Prostate gland (tissue), 2 donors: Measurements from ENCODE around the gene PCDHA10. TPM values are rescaled to one million over a fixed set of nuclear protein-coding genes. Genes with fewer than 3 reads are reported as not detected.
"Not testable (repeated sequence)": the region's sequence is repeated elsewhere in the genome, so short reads cannot be mapped to it uniquely, and the experiment has no call there.

Source experiments
- DNase-seq: peaks from one replicate; pipeline ENCODE4 v3.0.0-alpha.2; 2019; ENCODE audit warnings: low spot score
- H3K27ac ChIP-seq, 2 donors: fragments of 200-600 bp; sonication (generic); 2 replicates each; pipeline ENCODE4 v1.5.1; 2017 to 2019
- H3K27me3 ChIP-seq: fragments of 200-600 bp; sonication (generic); replicated peaks from 2 replicates; pipeline ENCODE4 v1.5.1; 2019; ENCODE audit not compliant: insufficient read depth
- H3K36me3 ChIP-seq, 2 donors: fragments of 200-600 bp; sonication (generic); 1 replicate in 1 of 2; 2 replicates in 1 of 2; pipeline versions ENCODE4 v1.5.1 to v1.8.1; 2017 to 2019
- H3K4me1 ChIP-seq: fragments of 200-600 bp; sonication (generic); replicated peaks from 2 replicates; pipeline ENCODE4 v1.5.1; 2019
- H3K4me3 ChIP-seq, 2 donors: fragments of 200-600 bp; sonication (generic); 2 replicates each; pipeline ENCODE4 v1.5.1; 2017 to 2019
- H3K9me3 ChIP-seq: fragments of 200-600 bp; sonication (generic); 2 replicates; pipeline ENCODE4 v1.5.1; 2017
- POLR2A ChIP-seq: fragments of 450-650 bp; IDR thresholded peaks from one replicate; pipeline ENCODE4 v1.6.1; 2016; ENCODE audit warnings: antibody characterized with exemption, mild to moderate bottlenecking
- POLR2AphosphoS5 ChIP-seq: sonication (generic); formaldehyde crosslinking; IDR thresholded peaks from one replicate; pipeline ENCODE4 v1.6.1; 2017; ENCODE audit warnings: antibody characterized with exemption
- WGBS: methylation state at CpG from one replicate; pipeline ENCODE4 v1.1.5; 2018; 5-methylcytosine and 5-hydroxymethylcytosine counted together
- intact Hi-C: fragments of 100-400 bp; cut with DNase I; formaldehyde crosslinking; loops from one replicate; pipeline ENCODE4 v1.14.2; 2022
- total RNA-seq, 2 donors: library from RNA; depleted of rRNA; stranded (reverse); fragments of >200 nt; gene quantifications; one replicate each; pipeline ENCODE4 v1.1.0, GENCODE V29; 2016
- TF ChIP-seq, protein P1 (sequence below), 4 experiments: fragments of 200-600 bp in 2 of 4; fragments of 450-650 bp in 2 of 4; sonication (generic) in 2 of 4; IDR thresholded peaks; 1 replicate in 3 of 4; 2 replicates in 1 of 4; pipeline ENCODE4 v1.5.1; 2016 to 2019; ENCODE audit warnings: antibody characterized with exemption in 4 of 4, mild to moderate bottlenecking in 2 of 4, moderate library complexity in 2 of 4

PCDHA10 gene, protein sequence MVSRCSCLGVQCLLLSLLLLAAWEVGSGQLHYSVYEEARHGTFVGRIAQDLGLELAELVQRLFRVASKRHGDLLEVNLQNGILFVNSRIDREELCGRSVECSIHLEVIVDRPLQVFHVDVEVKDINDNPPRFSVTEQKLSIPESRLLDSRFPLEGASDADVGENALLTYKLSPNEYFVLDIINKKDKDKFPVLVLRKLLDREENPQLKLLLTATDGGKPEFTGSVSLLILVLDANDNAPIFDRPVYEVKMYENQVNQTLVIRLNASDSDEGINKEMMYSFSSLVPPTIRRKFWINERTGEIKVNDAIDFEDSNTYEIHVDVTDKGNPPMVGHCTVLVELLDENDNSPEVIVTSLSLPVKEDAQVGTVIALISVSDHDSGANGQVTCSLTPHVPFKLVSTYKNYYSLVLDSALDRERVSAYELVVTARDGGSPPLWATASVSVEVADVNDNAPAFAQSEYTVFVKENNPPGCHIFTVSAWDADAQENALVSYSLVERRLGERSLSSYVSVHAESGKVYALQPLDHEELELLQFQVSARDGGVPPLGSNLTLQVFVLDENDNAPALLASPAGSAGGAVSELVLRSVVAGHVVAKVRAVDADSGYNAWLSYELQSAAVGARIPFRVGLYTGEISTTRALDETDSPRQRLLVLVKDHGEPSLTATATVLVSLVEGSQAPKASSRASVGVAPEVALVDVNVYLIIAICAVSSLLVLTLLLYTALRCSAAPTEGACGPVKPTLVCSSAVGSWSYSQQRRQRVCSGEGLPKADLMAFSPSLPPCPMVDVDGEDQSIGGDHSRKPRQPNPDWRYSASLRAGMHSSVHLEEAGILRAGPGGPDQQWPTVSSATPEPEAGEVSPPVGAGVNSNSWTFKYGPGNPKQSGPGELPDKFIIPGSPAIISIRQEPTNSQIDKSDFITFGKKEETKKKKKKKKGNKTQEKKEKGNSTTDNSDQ
- total RNA-seq: 1 to 10 TPM; 1.0 to 2.2 TPM

DNA sequence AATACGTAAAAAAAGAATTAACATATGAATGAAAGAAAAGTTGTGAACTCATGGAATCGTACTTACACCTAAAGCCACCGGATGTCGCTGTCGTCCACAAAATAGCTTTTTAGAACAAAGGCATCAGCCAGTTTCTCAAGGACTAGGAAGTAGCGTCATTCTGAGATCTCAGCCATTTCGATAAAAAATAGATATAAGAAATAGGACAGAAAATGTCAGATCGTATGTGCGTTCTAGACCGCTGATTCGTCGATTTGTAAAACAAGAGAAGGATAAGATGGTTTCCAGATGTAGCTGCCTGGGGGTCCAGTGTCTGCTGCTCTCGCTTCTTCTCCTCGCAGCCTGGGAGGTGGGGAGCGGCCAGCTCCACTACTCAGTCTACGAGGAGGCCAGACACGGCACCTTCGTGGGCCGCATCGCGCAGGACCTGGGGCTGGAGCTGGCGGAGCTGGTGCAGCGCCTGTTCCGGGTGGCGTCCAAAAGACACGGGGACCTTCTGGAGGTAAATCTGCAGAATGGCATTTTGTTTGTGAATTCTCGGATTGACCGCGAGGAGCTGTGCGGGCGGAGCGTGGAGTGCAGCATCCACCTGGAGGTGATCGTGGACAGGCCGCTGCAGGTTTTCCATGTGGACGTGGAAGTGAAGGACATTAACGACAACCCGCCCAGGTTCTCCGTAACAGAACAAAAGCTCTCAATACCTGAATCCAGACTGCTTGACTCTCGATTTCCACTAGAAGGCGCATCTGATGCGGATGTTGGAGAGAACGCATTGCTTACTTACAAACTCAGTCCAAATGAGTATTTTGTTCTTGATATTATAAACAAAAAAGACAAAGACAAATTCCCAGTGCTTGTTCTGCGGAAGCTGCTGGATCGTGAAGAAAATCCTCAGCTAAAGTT lies at the start of gene PCDHA10:
PCDHA10 (plus strand) TSS at position 126 of the 903 bp plus-strand sequence; CDS start at position 278, 152 bp downstream.
- TF ChIP-seq, protein P1, sequence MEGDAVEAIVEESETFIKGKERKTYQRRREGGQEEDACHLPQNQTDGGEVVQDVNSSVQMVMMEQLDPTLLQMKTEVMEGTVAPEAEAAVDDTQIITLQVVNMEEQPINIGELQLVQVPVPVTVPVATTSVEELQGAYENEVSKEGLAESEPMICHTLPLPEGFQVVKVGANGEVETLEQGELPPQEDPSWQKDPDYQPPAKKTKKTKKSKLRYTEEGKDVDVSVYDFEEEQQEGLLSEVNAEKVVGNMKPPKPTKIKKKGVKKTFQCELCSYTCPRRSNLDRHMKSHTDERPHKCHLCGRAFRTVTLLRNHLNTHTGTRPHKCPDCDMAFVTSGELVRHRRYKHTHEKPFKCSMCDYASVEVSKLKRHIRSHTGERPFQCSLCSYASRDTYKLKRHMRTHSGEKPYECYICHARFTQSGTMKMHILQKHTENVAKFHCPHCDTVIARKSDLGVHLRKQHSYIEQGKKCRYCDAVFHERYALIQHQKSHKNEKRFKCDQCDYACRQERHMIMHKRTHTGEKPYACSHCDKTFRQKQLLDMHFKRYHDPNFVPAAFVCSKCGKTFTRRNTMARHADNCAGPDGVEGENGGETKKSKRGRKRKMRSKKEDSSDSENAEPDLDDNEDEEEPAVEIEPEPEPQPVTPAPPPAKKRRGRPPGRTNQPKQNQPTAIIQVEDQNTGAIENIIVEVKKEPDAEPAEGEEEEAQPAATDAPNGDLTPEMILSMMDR (IDR thresholded peaks at IDR 0.05): peak in 1 of 4 experiments; percentile 29
- no peak for TF ChIP-seq POLR2A
- Histone ChIP-seq H3K4me3 (no peak within 1 kb of the TSS), H3K4me1 (no peaks in the 10 kb centered on the region), H3K9me3 (no peaks in the 10 kb centered on the region), H3K27me3 (no peaks in the 10 kb centered on the region), H3K27ac (no peak within 1 kb of the TSS), H3K36me3 (no peaks in the 10 kb centered on the region)
- intact Hi-C loops: loop anchor here (10.0 kb wide), 1 partner anchor 189 kb away; no protein-coding TSS in a partner anchor
- no peak for DNase-seq
- 19% methylated on average over 44 of the region's 44 CpGs for WGBS

DNA sequence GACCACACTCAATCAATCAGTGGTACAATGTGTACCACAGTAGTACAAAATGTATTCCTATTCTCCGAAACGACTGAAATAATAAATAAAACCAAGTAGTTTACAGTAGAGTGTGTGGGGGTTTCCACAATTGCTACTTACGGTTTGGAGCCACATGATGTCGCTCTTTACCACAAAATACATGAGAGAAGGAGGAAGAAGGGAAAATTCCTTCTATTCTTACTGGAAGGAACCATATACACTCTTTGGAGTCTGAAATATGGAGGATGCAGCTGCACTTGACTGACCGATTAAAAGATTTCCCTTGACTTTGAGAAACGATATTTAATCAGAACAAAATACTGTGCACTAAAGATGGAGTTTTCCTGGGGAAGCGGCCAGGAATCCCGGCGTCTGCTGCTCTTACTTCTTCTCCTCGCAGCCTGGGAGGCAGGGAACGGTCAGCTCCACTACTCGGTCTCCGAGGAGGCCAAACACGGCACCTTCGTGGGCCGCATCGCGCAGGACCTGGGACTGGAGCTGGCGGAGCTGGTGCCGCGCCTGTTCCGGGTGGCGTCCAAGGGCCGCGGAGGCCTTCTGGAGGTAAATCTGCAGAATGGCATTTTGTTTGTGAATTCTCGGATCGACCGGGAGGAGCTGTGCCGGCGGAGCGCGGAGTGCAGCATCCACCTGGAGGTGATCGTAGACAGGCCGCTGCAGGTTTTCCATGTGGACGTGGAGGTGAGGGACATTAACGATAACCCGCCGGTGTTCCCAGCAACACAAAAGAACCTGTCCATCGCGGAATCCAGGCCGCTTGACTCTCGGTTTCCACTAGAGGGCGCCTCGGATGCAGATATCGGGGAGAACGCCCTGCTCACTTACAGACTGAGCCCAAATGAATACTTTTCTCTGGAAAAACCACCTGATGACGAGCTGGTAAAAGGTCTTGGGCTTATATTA lies 48.6 kb upstream of the PCDHA10 start, which contains the start of gene PCDHA4:
PCDHA4 (plus strand) TSS at position 235 of the 942 bp plus-strand sequence.
- no peak for DNase-seq
- H3K36me3 ChIP-seq: no peaks in the 10 kb centered on the region
- no peak within 1 kb of the TSS for H3K27ac ChIP-seq
- no peaks in the 10 kb centered on the region for H3K27me3 ChIP-seq
- TF ChIP-seq, protein P1 (IDR thresholded peaks at IDR 0.05): peak in 1 of 4 experiments; percentile 31
- TF ChIP-seq POLR2AphosphoS5 (no peak), POLR2A (no peak)
- no peaks in the 10 kb centered on the region for H3K9me3 ChIP-seq
- intact Hi-C loops: no loop called here
- peak within 1 kb of the TSS in 1 of 2 donors; percentile 17 for H3K4me3 ChIP-seq
- 20% methylated on average over 45 of the region's 47 CpGs for WGBS
- no peaks in the 10 kb centered on the region for H3K4me1 ChIP-seq

DNA sequence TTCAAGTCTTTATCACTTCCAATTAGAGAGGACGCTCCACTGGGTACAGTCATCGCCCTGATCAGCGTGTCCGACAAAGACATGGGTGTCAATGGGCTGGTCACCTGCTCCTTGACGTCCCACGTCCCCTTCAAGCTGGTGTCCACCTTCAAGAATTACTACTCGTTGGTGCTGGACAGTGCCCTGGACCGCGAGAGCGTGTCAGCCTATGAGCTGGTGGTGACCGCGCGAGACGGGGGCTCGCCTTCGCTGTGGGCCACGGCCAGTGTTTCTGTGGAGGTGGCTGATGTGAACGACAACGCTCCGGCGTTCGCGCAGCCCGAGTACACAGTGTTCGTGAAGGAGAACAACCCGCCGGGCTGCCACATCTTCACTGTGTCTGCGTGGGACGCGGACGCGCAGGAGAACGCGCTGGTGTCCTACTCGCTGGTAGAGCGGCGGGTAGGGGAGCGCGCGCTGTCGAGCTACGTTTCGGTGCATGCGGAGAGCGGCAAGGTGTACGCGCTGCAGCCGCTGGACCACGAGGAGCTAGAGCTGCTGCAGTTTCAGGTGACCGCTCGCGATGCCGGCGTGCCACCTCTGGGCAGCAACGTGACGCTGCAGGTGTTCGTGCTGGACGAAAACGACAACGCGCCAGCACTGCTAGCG lies 47.3 kb upstream of the PCDHA10 start:
- intact Hi-C loops, H3K27ac ChIP-seq, H3K36me3 ChIP-seq, H3K4me3 ChIP-seq, H3K27me3 ChIP-seq, H3K9me3 ChIP-seq, H3K4me1 ChIP-seq, DNase-seq: not testable (repeated sequence)
- 58% methylated on average over 61 of the region's 62 CpGs for WGBS

DNA sequence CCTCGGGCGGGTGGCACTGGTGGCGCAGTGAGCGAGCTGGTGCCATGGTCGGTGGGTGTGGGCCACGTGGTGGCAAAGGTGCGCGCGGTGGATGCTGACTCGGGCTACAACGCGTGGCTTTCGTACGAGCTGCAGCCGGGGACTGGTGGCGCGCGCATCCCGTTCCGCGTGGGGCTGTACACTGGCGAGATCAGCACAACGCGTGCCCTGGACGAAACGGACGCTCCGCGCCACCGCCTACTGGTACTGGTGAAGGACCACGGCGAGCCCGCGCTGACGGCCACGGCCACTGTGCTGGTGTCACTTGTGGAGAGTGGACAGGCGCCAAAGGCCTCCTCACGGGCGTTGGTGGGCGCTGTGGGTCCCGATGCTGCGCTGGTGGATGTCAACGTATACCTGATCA lies 46.8 kb upstream of the PCDHA10 start:
- Histone ChIP-seq H3K4me3 (no peak overlapping the region), H3K27me3 (no peaks in the 10 kb centered on the region), H3K36me3 (no peaks in the 10 kb centered on the region), H3K9me3 (no peaks in the 10 kb centered on the region), H3K4me1 (no peaks in the 10 kb centered on the region), H3K27ac (no peak overlapping the region)
- no peak for TF ChIP-seq POLR2A
- no peak for TF ChIP-seq POLR2AphosphoS5
- TF ChIP-seq, protein P1 (IDR thresholded peaks at IDR 0.05): no peak
- DNase-seq: no peak
- intact Hi-C loops: no loop called here
- WGBS: 70% methylated on average over 35 of the region's 43 CpGs
